ENCODE results near the gene SLC2A4RG.

GRCh38 chr20:63791497-63792156, 52.1 kb downstream of the SLC2A4RG start:
- TF ChIP-seq POLR2A (IDR thresholded peaks at IDR 0.05), result no peak
- no peak for TF ChIP-seq CTCF (IDR thresholded peaks at IDR 0.05)

All from lower leg skin (tissue), 3 donors.